AG09309 (cell line): ENCODE data around the gene ZDHHC3.
A peak's percentile ranks its signal among the peaks of the same experiment; 100 is the strongest.

ENCODE experiments used
- DNase-seq: peaks from one replicate; pipeline ENCODE4 v3.0.0-alpha.2; 2010; ENCODE audit warnings: low read depth
- H3K4me3 ChIP-seq: 2 replicates; pipeline ENCODE4 v1.5.1; 2011; ENCODE audit warnings: mild to moderate bottlenecking, low read depth, low read length, moderate library complexity; ENCODE audit not compliant: control insufficient read depth
- CTCF ChIP-seq: IDR thresholded peaks from 2 replicates; pipeline ENCODE4 v1.5.1; 2011; ENCODE audit warnings: mild to moderate bottlenecking, low read depth, low read length, inconsistent platforms; ENCODE audit not compliant: insufficient read depth, control insufficient read depth; ENCODE audit errors: missing control alignments

ZDHHC3 gene

GRCh38 chr3:44982817-44983216, 6.8 kb upstream of the ZDHHC3 start:
- no peak overlapping the region for H3K4me3 ChIP-seq
- no peak for DNase-seq
- no peak for TF ChIP-seq CTCF

GRCh38 chr3:44981751-44982150, 5.8 kb upstream of the ZDHHC3 start:
- TF ChIP-seq CTCF: no peak
- no peak overlapping the region for H3K4me3 ChIP-seq
- no peak for DNase-seq

- TF ChIP-seq CTCF: no peak
- no peak overlapping the region for H3K4me3 ChIP-seq
- DNase-seq: no peak
Measured at GRCh38 chr3:44981220-44981619, 5.2 kb upstream of the ZDHHC3 start.

GRCh38 chr3:44974416-44974815, 1.6 kb downstream of the ZDHHC3 start:
- TF ChIP-seq CTCF: no peak
- H3K4me3 ChIP-seq: peak overlapping the region; percentile 68

GRCh38 chr3:44970926-44971490, 5.0 kb downstream of the ZDHHC3 start:
- no peak for TF ChIP-seq CTCF
- DNase-seq: no peak
- H3K4me3 ChIP-seq: no peak overlapping the region

More at GRCh38 chr3:44974416-44974815, 1.6 kb downstream of the ZDHHC3 start:
- DNase-seq: no peak

- DNase-seq: no peak
- TF ChIP-seq CTCF: no peak
- no peak overlapping the region for H3K4me3 ChIP-seq
Measured at GRCh38 chr3:44969828-44970179, 6.2 kb downstream of the ZDHHC3 start.
